ENCODE results near the gene FLVCR1.

DNA sequence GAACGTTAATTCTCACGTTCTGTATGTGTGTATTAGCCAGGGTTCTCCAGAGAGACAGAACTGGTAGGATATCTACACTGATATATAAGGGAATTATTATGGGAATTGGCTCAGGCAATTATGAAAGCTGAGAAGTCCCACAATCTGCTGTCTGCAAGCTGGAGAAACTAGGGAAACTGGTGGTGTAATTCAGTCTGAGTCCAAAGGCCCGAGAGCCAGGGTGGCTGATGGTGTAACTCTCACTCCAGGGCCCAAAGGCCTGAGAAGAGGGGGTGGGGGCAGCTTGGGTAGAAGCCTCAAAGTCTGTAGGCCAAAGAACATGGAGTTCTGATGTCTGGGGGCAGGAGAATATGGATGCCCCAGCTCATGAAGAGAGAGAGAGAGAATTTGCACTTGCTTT lies 79.0 kb downstream of the FLVCR1 start:
- TF ChIP-seq, protein P1, sequence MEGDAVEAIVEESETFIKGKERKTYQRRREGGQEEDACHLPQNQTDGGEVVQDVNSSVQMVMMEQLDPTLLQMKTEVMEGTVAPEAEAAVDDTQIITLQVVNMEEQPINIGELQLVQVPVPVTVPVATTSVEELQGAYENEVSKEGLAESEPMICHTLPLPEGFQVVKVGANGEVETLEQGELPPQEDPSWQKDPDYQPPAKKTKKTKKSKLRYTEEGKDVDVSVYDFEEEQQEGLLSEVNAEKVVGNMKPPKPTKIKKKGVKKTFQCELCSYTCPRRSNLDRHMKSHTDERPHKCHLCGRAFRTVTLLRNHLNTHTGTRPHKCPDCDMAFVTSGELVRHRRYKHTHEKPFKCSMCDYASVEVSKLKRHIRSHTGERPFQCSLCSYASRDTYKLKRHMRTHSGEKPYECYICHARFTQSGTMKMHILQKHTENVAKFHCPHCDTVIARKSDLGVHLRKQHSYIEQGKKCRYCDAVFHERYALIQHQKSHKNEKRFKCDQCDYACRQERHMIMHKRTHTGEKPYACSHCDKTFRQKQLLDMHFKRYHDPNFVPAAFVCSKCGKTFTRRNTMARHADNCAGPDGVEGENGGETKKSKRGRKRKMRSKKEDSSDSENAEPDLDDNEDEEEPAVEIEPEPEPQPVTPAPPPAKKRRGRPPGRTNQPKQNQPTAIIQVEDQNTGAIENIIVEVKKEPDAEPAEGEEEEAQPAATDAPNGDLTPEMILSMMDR (IDR thresholded peaks at IDR 0.05), result no peak
- no peak for TF ChIP-seq POLR2A (IDR thresholded peaks at IDR 0.05)
